Fibroblast of mammary gland (primary cell): ENCODE results near the gene ADGRF5.
A peak's percentile ranks its signal among the peaks of the same experiment; 100 is the strongest.

Experiments used
- DNase-seq: peaks from one replicate; pipeline ENCODE4 v3.0.0-alpha.2; 2010; ENCODE audit warnings: low read depth
- H3K4me3 ChIP-seq: 2 replicates; pipeline ENCODE4 v1.5.1; 2011; ENCODE audit warnings: low read depth, mild to moderate bottlenecking, low read length, moderate library complexity; ENCODE audit not compliant: control insufficient read depth
- CTCF ChIP-seq: conservative IDR thresholded peaks from 2 replicates; pipeline ENCODE4 v1.5.1; 2011; ENCODE audit warnings: low read depth, low read length, inconsistent platforms; ENCODE audit not compliant: control insufficient read depth, insufficient read depth

The ADGRF5 gene

GRCh38 chr6:46921731-46922130, at the start of gene ADGRF5:
Gene ADGRF5 (minus strand): TSS chr6:46921938. CDS start chr6:46906762, 15,176 bp downstream.
- H3K4me3 ChIP-seq: no peak within 1 kb of the TSS
- TF ChIP-seq CTCF: no peak
- no peak for DNase-seq

GRCh38 chr6:46969206-46969605, 47.5 kb upstream of the ADGRF5 start:
- no peak for TF ChIP-seq CTCF
- H3K4me3 ChIP-seq: no peak overlapping the region
- no peak for DNase-seq

GRCh38 chr6:46967826-46968349, 46.1 kb upstream of the ADGRF5 start:
- DNase-seq: no peak
- no peak for TF ChIP-seq CTCF
- no peak overlapping the region for H3K4me3 ChIP-seq

- no peak for TF ChIP-seq CTCF
- H3K4me3 ChIP-seq: no peak overlapping the region
- DNase-seq: no peak
Measured at GRCh38 chr6:46964716-46965519, 43.2 kb upstream of the ADGRF5 start.

- no peak overlapping the region for H3K4me3 ChIP-seq
- TF ChIP-seq CTCF: no peak
- peak; percentile 49 for DNase-seq
Measured at GRCh38 chr6:46963626-46964025, 41.9 kb upstream of the ADGRF5 start.

GRCh38 chr6:46963039-46963438, 41.3 kb upstream of the ADGRF5 start:
- no peak overlapping the region for H3K4me3 ChIP-seq
- no peak for TF ChIP-seq CTCF
- DNase-seq: no peak
